ENCODE measurements around the gene TRABD2B. TPM values are rescaled to one million over a fixed set of nuclear protein-coding genes. Genes with fewer than 3 reads are reported as not detected.

Gene TRABD2B
- total and polyA plus RNA-seq, 2 donors (not counting 1 experiment from before 2014, with no cell fraction given) = under 0.01 TPM; not detected in 1

DNA sequence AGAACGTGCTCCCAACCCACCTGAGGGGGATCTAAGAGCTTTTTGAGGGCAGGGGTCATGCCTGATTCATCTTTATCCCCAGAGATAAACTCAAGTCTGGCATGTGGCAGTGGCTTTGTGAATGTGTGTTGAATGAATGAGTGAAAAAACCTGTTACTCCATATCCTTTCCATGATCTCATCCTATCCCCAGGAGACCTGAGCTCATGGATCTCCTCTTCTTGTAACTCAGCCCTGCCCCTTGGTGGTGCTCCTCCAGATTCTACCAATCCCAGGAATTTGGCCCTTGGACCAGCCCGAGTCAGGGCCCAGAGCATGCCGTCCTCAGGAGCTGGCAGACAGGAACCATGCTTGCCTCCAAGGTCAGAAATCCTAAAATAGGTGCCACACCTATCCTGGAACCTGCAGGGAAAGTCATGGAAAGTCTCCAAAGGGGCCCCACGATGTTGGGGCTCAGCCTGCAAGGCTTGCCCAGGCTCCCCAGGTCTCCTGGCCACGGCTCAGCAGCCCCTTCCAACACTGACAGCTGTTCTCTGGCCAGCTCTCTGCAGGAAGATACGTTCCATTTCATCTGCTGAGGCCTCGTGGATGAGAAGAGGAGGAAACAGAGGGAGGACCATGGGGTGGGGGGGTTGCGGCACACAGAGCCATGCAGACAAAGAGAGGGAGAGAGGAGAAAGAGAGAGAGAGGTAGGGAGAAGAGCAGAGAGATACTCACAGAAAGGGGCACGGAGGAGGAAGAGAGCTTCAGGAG lies 214.6 kb downstream of the TRABD2B start:
- H3K9me3 ChIP-seq (ENCODE audit: control insufficient read depth, insufficient read depth, low read depth, low read length) = no peaks in the 10 kb centered on the region
- DNase-seq (ENCODE audit: low read depth in 2 of 2) = no peak
- H3K27ac ChIP-seq (ENCODE audit: insufficient read depth, low read length) = no peak overlapping the region
- no peak overlapping the region for H3K4me3 ChIP-seq (replicated peaks in 1 of 4; ENCODE audit: control extremely low read depth in 1 of 4, insufficient read depth in 1 of 4, low read depth in 3 of 4, low read length in 4 of 4)
- TF ChIP-seq, protein P1, sequence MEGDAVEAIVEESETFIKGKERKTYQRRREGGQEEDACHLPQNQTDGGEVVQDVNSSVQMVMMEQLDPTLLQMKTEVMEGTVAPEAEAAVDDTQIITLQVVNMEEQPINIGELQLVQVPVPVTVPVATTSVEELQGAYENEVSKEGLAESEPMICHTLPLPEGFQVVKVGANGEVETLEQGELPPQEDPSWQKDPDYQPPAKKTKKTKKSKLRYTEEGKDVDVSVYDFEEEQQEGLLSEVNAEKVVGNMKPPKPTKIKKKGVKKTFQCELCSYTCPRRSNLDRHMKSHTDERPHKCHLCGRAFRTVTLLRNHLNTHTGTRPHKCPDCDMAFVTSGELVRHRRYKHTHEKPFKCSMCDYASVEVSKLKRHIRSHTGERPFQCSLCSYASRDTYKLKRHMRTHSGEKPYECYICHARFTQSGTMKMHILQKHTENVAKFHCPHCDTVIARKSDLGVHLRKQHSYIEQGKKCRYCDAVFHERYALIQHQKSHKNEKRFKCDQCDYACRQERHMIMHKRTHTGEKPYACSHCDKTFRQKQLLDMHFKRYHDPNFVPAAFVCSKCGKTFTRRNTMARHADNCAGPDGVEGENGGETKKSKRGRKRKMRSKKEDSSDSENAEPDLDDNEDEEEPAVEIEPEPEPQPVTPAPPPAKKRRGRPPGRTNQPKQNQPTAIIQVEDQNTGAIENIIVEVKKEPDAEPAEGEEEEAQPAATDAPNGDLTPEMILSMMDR (conservative IDR thresholded peaks at IDR 0.05 in 1 of 2, IDR thresholded peaks at IDR 0.05 in 1 of 2; ENCODE audit: low read depth in 1 of 2, low read length in 2 of 2) = no peak
- no peak for TF ChIP-seq EZH2 (IDR thresholded peaks at IDR 0.05; ENCODE audit: low read length, missing control alignments)
- no peaks in the 10 kb centered on the region for H3K36me3 ChIP-seq (ENCODE audit: control insufficient read depth, insufficient read depth, low read length)
- H3K79me2 ChIP-seq (ENCODE audit: control insufficient read depth, insufficient read depth, low read length) = no peaks in the 10 kb centered on the region
- no peaks in the 10 kb centered on the region for H3K27me3 ChIP-seq (ENCODE audit: control insufficient read depth, insufficient read depth, low read length)
- no peak overlapping the region for H2AFZ ChIP-seq (ENCODE audit: low read length)
- H3K4me2 ChIP-seq (ENCODE audit: extremely low read depth, insufficient read depth, low read length) = no peak overlapping the region
- H3K9ac ChIP-seq (ENCODE audit: insufficient read depth, low read length) = no peak overlapping the region
- no peaks in the 10 kb centered on the region for H3K4me1 ChIP-seq (ENCODE audit: control insufficient read depth, extremely low read depth, insufficient read depth, low read length)
- no peaks in the 10 kb centered on the region for H4K20me1 ChIP-seq (ENCODE audit: control insufficient read depth, extremely low read depth, insufficient read depth, low read length)

- no peak for TF ChIP-seq EZH2 (IDR thresholded peaks at IDR 0.05; ENCODE audit: low read length, missing control alignments)
- Histone ChIP-seq H3K4me1 (ENCODE audit: control insufficient read depth, extremely low read depth, insufficient read depth, low read length) (no peaks in the 10 kb centered on the region), H3K9ac (ENCODE audit: insufficient read depth, low read length) (no peak overlapping the region), H3K4me2 (ENCODE audit: extremely low read depth, insufficient read depth, low read length) (no peak overlapping the region), H3K79me2 (ENCODE audit: control insufficient read depth, insufficient read depth, low read length) (no peaks in the 10 kb centered on the region), H3K9me3 (ENCODE audit: control insufficient read depth, insufficient read depth, low read depth, low read length) (no peaks in the 10 kb centered on the region), H3K4me3 (replicated peaks in 1 of 4; ENCODE audit: control extremely low read depth in 1 of 4, insufficient read depth in 1 of 4, low read depth in 3 of 4, low read length in 4 of 4) (no peak overlapping the region), H2AFZ (ENCODE audit: low read length) (no peak overlapping the region), H3K27ac (ENCODE audit: insufficient read depth, low read length) (no peak overlapping the region), H3K36me3 (ENCODE audit: control insufficient read depth, insufficient read depth, low read length) (no peaks in the 10 kb centered on the region), H3K27me3 (ENCODE audit: control insufficient read depth, insufficient read depth, low read length) (no peaks in the 10 kb centered on the region), H4K20me1 (ENCODE audit: control insufficient read depth, extremely low read depth, insufficient read depth, low read length) (no peaks in the 10 kb centered on the region)
- no peak for DNase-seq (ENCODE audit: low read depth in 2 of 2)
These were observed 215.8 kb downstream of the TRABD2B start for GRCh38 chr1:47781171-47781959.

DNA sequence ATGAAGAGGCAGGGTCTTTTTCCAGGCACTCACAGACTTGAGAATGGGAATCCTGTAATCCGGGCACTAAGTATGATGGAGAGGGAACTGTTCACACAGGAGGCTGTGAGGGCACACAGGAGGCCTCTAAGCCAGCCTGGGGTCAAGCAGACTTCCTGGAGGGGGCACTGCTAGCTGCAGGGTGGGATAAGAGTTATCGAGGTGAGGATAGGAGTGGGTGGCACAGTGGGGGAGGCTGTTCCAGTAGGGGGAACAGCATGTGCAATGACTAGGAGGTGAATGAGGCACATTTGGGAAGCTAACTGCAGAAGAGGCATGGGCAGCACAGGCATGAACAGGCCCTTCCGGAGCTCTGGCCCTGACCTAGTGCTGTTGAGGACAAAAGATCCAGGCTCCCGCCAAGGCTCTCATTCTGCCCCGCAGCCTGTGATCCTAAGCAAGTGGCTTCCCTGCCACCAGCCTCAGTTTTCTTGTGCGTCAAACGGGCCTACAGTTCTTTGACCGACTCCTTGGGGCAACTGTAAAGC lies 216.7 kb downstream of the TRABD2B start:
- H3K27ac ChIP-seq (ENCODE audit: insufficient read depth, low read length) = no peak overlapping the region
- no peaks in the 10 kb centered on the region for H3K4me1 ChIP-seq (ENCODE audit: control insufficient read depth, extremely low read depth, insufficient read depth, low read length)
- H3K27me3 ChIP-seq (ENCODE audit: control insufficient read depth, insufficient read depth, low read length) = no peaks in the 10 kb centered on the region
- no peak overlapping the region for H3K4me3 ChIP-seq (replicated peaks in 1 of 4; ENCODE audit: control extremely low read depth in 1 of 4, insufficient read depth in 1 of 4, low read depth in 3 of 4, low read length in 4 of 4)
- TF ChIP-seq, protein P1 (conservative IDR thresholded peaks at IDR 0.05 in 1 of 2, IDR thresholded peaks at IDR 0.05 in 1 of 2; ENCODE audit: low read depth in 1 of 2, low read length in 2 of 2) = no peak
- no peak for TF ChIP-seq EZH2 (IDR thresholded peaks at IDR 0.05; ENCODE audit: low read length, missing control alignments)
- no peak overlapping the region for H3K9ac ChIP-seq (ENCODE audit: insufficient read depth, low read length)
- no peak for DNase-seq (ENCODE audit: low read depth in 2 of 2)
- H4K20me1 ChIP-seq (ENCODE audit: control insufficient read depth, extremely low read depth, insufficient read depth, low read length) = no peaks in the 10 kb centered on the region
- H3K4me2 ChIP-seq (ENCODE audit: extremely low read depth, insufficient read depth, low read length) = no peak overlapping the region
- no peak overlapping the region for H2AFZ ChIP-seq (ENCODE audit: low read length)
- no peaks in the 10 kb centered on the region for H3K79me2 ChIP-seq (ENCODE audit: control insufficient read depth, insufficient read depth, low read length)
- no peaks in the 10 kb centered on the region for H3K9me3 ChIP-seq (ENCODE audit: control insufficient read depth, insufficient read depth, low read depth, low read length)
- H3K36me3 ChIP-seq (ENCODE audit: control insufficient read depth, insufficient read depth, low read length) = no peaks in the 10 kb centered on the region
